ENCODE data around the gene UTP15. TPM values are rescaled to one million over a fixed set of nuclear protein-coding genes. Genes with fewer than 3 reads are reported as not detected.
A peak's percentile ranks its signal among the peaks of the same experiment; 100 is the strongest.

Gene UTP15
- total and polyA plus RNA-seq, 8 donors = 0.87 to 168 (median 9.4) TPM

GRCh38 chr5:73624888-73625287 is 59.3 kb downstream of the UTP15 start:
- 38 to 79% (median 49%) methylated on average over 6 of the region's 6 CpGs for WGBS, 5 donors
- Histone ChIP-seq H3K4me1 (peaks cover 0 to 40% (median 37%) of the 10 kb centered on the region in 4 donors), H3K27ac (peak overlapping the region; percentile 88 to 99 (median 92)), H3K9me3 (no peaks in the 10 kb centered on the region), H3K36me3 (no peaks in the 10 kb centered on the region), H3K4me3 (no peak overlapping the region), H3K27me3 (peaks cover 0 to 16% (median 5%) of the 10 kb centered on the region in 3 donors)
- TF ChIP-seq, protein P1, sequence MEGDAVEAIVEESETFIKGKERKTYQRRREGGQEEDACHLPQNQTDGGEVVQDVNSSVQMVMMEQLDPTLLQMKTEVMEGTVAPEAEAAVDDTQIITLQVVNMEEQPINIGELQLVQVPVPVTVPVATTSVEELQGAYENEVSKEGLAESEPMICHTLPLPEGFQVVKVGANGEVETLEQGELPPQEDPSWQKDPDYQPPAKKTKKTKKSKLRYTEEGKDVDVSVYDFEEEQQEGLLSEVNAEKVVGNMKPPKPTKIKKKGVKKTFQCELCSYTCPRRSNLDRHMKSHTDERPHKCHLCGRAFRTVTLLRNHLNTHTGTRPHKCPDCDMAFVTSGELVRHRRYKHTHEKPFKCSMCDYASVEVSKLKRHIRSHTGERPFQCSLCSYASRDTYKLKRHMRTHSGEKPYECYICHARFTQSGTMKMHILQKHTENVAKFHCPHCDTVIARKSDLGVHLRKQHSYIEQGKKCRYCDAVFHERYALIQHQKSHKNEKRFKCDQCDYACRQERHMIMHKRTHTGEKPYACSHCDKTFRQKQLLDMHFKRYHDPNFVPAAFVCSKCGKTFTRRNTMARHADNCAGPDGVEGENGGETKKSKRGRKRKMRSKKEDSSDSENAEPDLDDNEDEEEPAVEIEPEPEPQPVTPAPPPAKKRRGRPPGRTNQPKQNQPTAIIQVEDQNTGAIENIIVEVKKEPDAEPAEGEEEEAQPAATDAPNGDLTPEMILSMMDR (IDR thresholded peaks at IDR 0.05) = no peak
- no peak for TF ChIP-seq EP300 (IDR thresholded peaks at IDR 0.05)
- TF ChIP-seq POLR2AphosphoS5 (IDR thresholded peaks at IDR 0.05) = no peak
- intact Hi-C loops (cut with DNase I; ENCODE audit: low total_unique reads) = no loop called here
- peak in 1 of 2 donors; percentile 28 for DNase-seq

DNA sequence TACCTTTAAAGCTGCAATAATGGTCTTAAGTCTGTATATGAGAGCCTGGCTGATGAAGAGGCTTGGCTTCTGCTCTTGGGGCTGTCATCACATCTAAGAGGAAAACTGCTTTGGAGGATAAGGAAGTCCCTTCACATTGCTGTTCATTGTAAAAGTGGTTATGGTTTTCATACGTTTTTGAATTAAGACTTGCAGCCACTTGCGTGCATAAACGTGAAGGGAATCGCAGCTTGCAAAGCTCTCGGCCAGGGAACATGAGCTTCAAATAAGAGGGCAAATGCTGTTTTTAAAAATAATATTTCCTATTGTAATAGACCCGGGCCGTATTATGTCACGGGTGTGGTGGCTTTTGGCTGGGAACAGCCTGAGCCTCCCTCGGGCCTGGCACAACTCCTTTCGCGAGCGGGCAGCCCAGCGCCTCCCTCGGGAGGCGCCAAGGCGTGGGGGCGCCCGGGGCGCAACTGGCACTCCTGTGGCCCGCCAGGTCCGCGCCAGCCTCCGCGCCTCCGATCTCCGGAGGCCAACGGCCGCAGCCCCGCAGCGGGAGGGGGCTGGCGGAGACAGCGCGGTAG is 59.9 kb downstream of the UTP15 start:
- Histone ChIP-seq H3K9me3 (no peaks in the 10 kb centered on the region), H3K4me3 (peak overlapping the region; percentile 66 to 84 (median 76)), H3K27me3 (peaks cover 0 to 16% (median 5%) of the 10 kb centered on the region in 3 donors), H3K27ac (peak overlapping the region; percentile 88 to 99 (median 92)), H3K36me3 (no peaks in the 10 kb centered on the region), H3K4me1 (peaks cover 0 to 44% (median 38%) of the 10 kb centered on the region in 4 donors)
- TF ChIP-seq POLR2A (IDR thresholded peaks at IDR 0.05) = no peak
- TF ChIP-seq POLR2AphosphoS5 (IDR thresholded peaks at IDR 0.05) = no peak
- TF ChIP-seq, protein P1 (IDR thresholded peaks at IDR 0.05) = no peak
- no peak for TF ChIP-seq EP300 (IDR thresholded peaks at IDR 0.05)
- DNase-seq = no peak
- intact Hi-C loops (cut with DNase I; ENCODE audit: low total_unique reads) = no loop called here
- 2 to 5% (median 2%) methylated on average over 8 to 33 of the region's 33 CpGs for WGBS, 5 donors

GRCh38 chr5:73625944-73626811 is 60.6 kb downstream of the UTP15 start, which contains the start of gene ARHGEF28:
ARHGEF28 (plus strand) TSS chr5:73626196; CDS start chr5:73684852, 58,656 bp downstream.
- peaks cover 0 to 16% (median 5%) of the 10 kb centered on the region in 3 donors for H3K27me3 ChIP-seq
- peak; percentile 87 to 91 for DNase-seq
- H3K9me3 ChIP-seq = no peaks in the 10 kb centered on the region
- H3K27ac ChIP-seq = peak within 1 kb of the TSS; percentile 88 to 99 (median 92)
- peak within 1 kb of the TSS; percentile 66 to 84 (median 76) for H3K4me3 ChIP-seq
- no peaks in the 10 kb centered on the region for H3K36me3 ChIP-seq
- 1 to 6% (median 1%) methylated on average over 4 to 92 of the region's 92 CpGs for WGBS, 5 donors
- intact Hi-C loops (cut with DNase I; ENCODE audit: low total_unique reads) = no loop called here
- peaks cover 0 to 46% (median 42%) of the 10 kb centered on the region in 4 donors for H3K4me1 ChIP-seq
- peak in 2 of 3 donors; percentile 51 to 63 for TF ChIP-seq POLR2AphosphoS5 (IDR thresholded peaks at IDR 0.05)
- no peak for TF ChIP-seq EP300 (IDR thresholded peaks at IDR 0.05)
- TF ChIP-seq, protein P1 (IDR thresholded peaks at IDR 0.05) = no peak
- TF ChIP-seq POLR2A (IDR thresholded peaks at IDR 0.05) = peak in 1 of 4 donors; percentile 24

GRCh38 chr5:73626814-73627313 is 61.3 kb downstream of the UTP15 start:
- DNase-seq = no peak
- intact Hi-C loops (cut with DNase I; ENCODE audit: low total_unique reads) = no loop called here
- TF ChIP-seq, protein P1 (IDR thresholded peaks at IDR 0.05) = no peak
- TF ChIP-seq EP300 (IDR thresholded peaks at IDR 0.05) (no peak), POLR2AphosphoS5 (IDR thresholded peaks at IDR 0.05) (no peak), POLR2A (IDR thresholded peaks at IDR 0.05) (no peak)
- Histone ChIP-seq H3K4me1 (peaks cover 0 to 52% (median 47%) of the 10 kb centered on the region in 4 donors), H3K9me3 (no peaks in the 10 kb centered on the region), H3K27ac (peak overlapping the region; percentile 88 to 97 (median 92)), H3K36me3 (no peaks in the 10 kb centered on the region), H3K4me3 (peak overlapping the region; percentile 66 to 84 (median 76)), H3K27me3 (peaks cover 0 to 16% (median 5%) of the 10 kb centered on the region in 3 donors)
- 22 to 67% (median 31%) methylated on average over 12 to 14 of the region's 14 CpGs for WGBS, 5 donors

All from stomach (tissue), 9 donors.